HG02798 (cell line): ENCODE results near the gene LRCOL1.

Source experiments
- ATAC-seq: cut with Tn5 transposase; IDR thresholded peaks from one replicate; pipeline ENCODE4 v1.9.1; 2021; ENCODE audit warnings: mild to moderate bottlenecking; ENCODE audit not compliant: unreplicated experiment, poor library complexity

The LRCOL1 gene

GRCh38 chr12:132555686-132556085 is 54.7 kb downstream of the LRCOL1 start:
- ATAC-seq = no peak

- ATAC-seq = no peak
These were observed 55.3 kb downstream of the LRCOL1 start for GRCh38 chr12:132554845-132555630.
